Measurements from ENCODE around the gene MAPK1IP1L. TPM values are rescaled to one million over a fixed set of nuclear protein-coding genes. Genes with fewer than 3 reads are reported as not detected.
A peak's percentile ranks its signal among the peaks of the same experiment; 100 is the strongest.

The MAPK1IP1L gene
- total and polyA plus RNA-seq, 2 of the 8 experiments (the other 6 are each of a cell fraction or from before 2014, with no cell fraction given): 111 to 228 TPM

DNA sequence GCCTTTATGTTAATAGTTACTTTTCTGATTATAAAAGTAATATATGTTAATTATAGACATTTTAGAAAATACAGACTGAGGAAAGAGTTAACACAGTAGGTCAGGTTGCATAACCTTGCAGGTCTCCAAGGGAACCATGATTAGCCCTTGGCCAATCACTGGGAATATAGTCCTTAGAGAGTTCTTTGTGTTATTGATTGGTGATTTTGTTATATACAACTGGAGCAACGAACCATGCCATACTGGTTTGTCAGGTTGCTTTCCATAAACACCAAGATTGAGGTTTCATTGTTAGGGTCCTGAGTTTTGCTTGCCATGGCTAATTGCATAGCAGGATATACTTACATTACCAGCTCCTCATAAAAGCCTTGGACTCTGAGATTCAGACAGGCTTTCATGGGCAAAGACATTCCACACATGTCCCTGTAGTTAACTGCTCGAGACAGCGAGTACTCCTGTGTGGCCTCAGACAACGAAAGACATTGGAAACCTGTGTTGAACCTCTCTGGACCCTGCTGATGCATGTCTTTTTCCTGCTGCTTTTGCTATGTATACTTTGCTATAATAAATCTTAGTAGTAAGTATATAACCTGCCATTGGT, 33.7 kb downstream of the MAPK1IP1L start:
- no peak overlapping the region for H2BK5ac ChIP-seq (ENCODE audit: low read depth, low read length)
- no peak overlapping the region for H4K8ac ChIP-seq (ENCODE audit: extremely low read depth, insufficient read depth, low read length)
- no peaks in the 10 kb centered on the region for H3K79me1 ChIP-seq (ENCODE audit: low read depth, low read length)
- H2AFZ ChIP-seq (ENCODE audit: low read length): no peak overlapping the region
- no peak overlapping the region for H3K18ac ChIP-seq (ENCODE audit: extremely low read depth, low read length)
- H4K5ac ChIP-seq (ENCODE audit: insufficient read length, low read depth, low read length): no peak overlapping the region
- FAIRE-seq (no peak), DNase-seq (ENCODE audit: low read depth in 1 of 2, low spot score in 2 of 2) (peak in 1 of 2 experiments; percentile 23)
- H2AK5ac ChIP-seq (ENCODE audit: low read depth, low read length): no peak overlapping the region
- H3K23ac ChIP-seq (ENCODE audit: insufficient read length): no peak overlapping the region
- H3K4me2 ChIP-seq (ENCODE audit: insufficient read depth in 1 of 2, low read depth in 2 of 2, low read length in 2 of 2): no peak overlapping the region
- H3K23me2 ChIP-seq (ENCODE audit: low read depth, low read length): no peaks in the 10 kb centered on the region
- no peak overlapping the region for H3K4me3 ChIP-seq (ENCODE audit: extremely low read depth in 1 of 4, insufficient read depth in 2 of 4, low read depth in 3 of 4, low read length in 4 of 4)
- no peak overlapping the region for H3K56ac ChIP-seq (replicated peaks; ENCODE audit: insufficient read length, low read depth, low read length)
- H3K9ac ChIP-seq (replicated peaks in 1 of 4; ENCODE audit: extremely low read depth in 1 of 4, low read depth in 3 of 4, low read length in 3 of 4): no peak overlapping the region
- no peaks in the 10 kb centered on the region for H3K36me3 ChIP-seq (ENCODE audit: control insufficient read depth in 2 of 4, insufficient read depth in 4 of 4, low read length in 3 of 4)
- H2BK120ac ChIP-seq (replicated peaks; ENCODE audit: low read depth, low read length): no peak overlapping the region
- no peaks in the 10 kb centered on the region for H3K79me2 ChIP-seq (ENCODE audit: control insufficient read depth in 1 of 2, insufficient read depth in 2 of 2, low read length in 2 of 2)
- no peak overlapping the region for H3K14ac ChIP-seq (ENCODE audit: insufficient read length)
- WGBS, 2 experiments (ENCODE audit: extremely low coverage in 1 of 2, insufficient coverage in 1 of 2, insufficient read length in 1 of 2, insufficient replicate concordance in 2 of 2, low coverage in 1 of 2, low lambda C conversion rate in 2 of 2, missing lambda C conversion rate in 1 of 2): 95% methylated on average over 4 of the region's 4 CpGs; no CpG with 5 or more reads in 1 of the 2 experiments
- H3K4ac ChIP-seq (replicated peaks; ENCODE audit: insufficient read length, low read depth, low read length): no peak overlapping the region
- no peak overlapping the region for H2BK12ac ChIP-seq (ENCODE audit: low read depth, low read length)
- ChIA-PET CTCF (ENCODE audit: partially characterized antibody) (interaction anchor here (0.7 to 1.5 kb wide), 3 partner anchors 11 to 53 kb away, joined by 3 to 10 read pairs (median 4); no protein-coding TSS in a partner anchor), POLR2A (ENCODE audit: partially characterized antibody) (interaction anchor here (0.9 kb wide), 1 partner anchor 26 kb away, joined by 3 read pairs; no protein-coding TSS in a partner anchor)
- no peaks in the 10 kb centered on the region for H4K20me1 ChIP-seq (replicated peaks in 1 of 2; ENCODE audit: control insufficient read depth in 1 of 2, insufficient read depth in 2 of 2, low read length in 2 of 2)
- no peak overlapping the region for H2BK15ac ChIP-seq (ENCODE audit: low read length)
- no peaks in the 10 kb centered on the region for H3K27me3 ChIP-seq (replicated peaks in 1 of 4; ENCODE audit: control insufficient read depth in 3 of 4, extremely low read depth in 1 of 4, insufficient read depth in 3 of 4, low read length in 3 of 4)
- no peak overlapping the region for H2BK20ac ChIP-seq (ENCODE audit: low read length)
- no peaks in the 10 kb centered on the region for H3K4me1 ChIP-seq (replicated peaks in 1 of 4; ENCODE audit: control insufficient read depth in 3 of 4, insufficient read depth in 4 of 4, low read length in 3 of 4)
- no peaks in the 10 kb centered on the region for H3K9me3 ChIP-seq (ENCODE audit: insufficient read depth in 2 of 2, low read depth in 1 of 2, low read length in 1 of 2)
- H4K91ac ChIP-seq (replicated peaks; ENCODE audit: insufficient read length, low read length): no peak overlapping the region
- no peak overlapping the region for H3K27ac ChIP-seq (ENCODE audit: low read depth, low read length)
- TF ChIP-seq PHF8 (conservative IDR thresholded peaks at IDR 0.05; ENCODE audit: low read depth, low read length) (no peak), NRF1 (IDR thresholded peaks at IDR 0.05; ENCODE audit: low read depth, low read length) (no peak), TCF12 (IDR thresholded peaks at IDR 0.05; ENCODE audit: low read depth, low read length) (no peak), KDM5A (IDR thresholded peaks at IDR 0.05; ENCODE audit: low read length) (no peak), RXRA (IDR thresholded peaks at IDR 0.05; ENCODE audit: insufficient read depth, low read depth, low read length) (no peak), EP300 (IDR thresholded peaks at IDR 0.05; ENCODE audit: borderline replicate concordance in 1 of 2, low read depth in 2 of 2, low read length in 2 of 2) (no peak), TAF1 (IDR thresholded peaks at IDR 0.05; ENCODE audit: low read depth, low read length) (no peak)
- TF ChIP-seq, protein P1, sequence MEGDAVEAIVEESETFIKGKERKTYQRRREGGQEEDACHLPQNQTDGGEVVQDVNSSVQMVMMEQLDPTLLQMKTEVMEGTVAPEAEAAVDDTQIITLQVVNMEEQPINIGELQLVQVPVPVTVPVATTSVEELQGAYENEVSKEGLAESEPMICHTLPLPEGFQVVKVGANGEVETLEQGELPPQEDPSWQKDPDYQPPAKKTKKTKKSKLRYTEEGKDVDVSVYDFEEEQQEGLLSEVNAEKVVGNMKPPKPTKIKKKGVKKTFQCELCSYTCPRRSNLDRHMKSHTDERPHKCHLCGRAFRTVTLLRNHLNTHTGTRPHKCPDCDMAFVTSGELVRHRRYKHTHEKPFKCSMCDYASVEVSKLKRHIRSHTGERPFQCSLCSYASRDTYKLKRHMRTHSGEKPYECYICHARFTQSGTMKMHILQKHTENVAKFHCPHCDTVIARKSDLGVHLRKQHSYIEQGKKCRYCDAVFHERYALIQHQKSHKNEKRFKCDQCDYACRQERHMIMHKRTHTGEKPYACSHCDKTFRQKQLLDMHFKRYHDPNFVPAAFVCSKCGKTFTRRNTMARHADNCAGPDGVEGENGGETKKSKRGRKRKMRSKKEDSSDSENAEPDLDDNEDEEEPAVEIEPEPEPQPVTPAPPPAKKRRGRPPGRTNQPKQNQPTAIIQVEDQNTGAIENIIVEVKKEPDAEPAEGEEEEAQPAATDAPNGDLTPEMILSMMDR (IDR thresholded peaks at IDR 0.05; ENCODE audit: control extremely low read depth in 1 of 3, insufficient read depth in 1 of 3, low read depth in 1 of 3, low read length in 3 of 3): no peak
- TF ChIP-seq, protein P2, sequence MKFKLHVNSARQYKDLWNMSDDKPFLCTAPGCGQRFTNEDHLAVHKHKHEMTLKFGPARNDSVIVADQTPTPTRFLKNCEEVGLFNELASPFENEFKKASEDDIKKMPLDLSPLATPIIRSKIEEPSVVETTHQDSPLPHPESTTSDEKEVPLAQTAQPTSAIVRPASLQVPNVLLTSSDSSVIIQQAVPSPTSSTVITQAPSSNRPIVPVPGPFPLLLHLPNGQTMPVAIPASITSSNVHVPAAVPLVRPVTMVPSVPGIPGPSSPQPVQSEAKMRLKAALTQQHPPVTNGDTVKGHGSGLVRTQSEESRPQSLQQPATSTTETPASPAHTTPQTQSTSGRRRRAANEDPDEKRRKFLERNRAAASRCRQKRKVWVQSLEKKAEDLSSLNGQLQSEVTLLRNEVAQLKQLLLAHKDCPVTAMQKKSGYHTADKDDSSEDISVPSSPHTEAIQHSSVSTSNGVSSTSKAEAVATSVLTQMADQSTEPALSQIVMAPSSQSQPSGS (IDR thresholded peaks at IDR 0.05; ENCODE audit: low read length): no peak

Measured in H1 (cell line).